K562 (cell line): ENCODE measurements around the gene ATP8B4. TPM values are rescaled to one million over a fixed set of nuclear protein-coding genes. Genes with fewer than 3 reads are reported as not detected.

Experiments
- ATAC-seq: fragments of 200-7000 bp; cut with Tn5 transposase; 3 replicates; pipeline ENCODE4 v1.9.1; 2020; ENCODE audit warnings: moderate library complexity
- BruUV-seq: library from RNA; stranded (reverse); fragments of 400-500 nt; replicated peaks from 2 replicates; lab custom pipeline; 2021; lab: Mats Ljungman, UMichigan
- CTCF ChIA-PET: fragments of 300-600 bp; formaldehyde crosslinking; extraction: SDS; loops from one replicate; lab custom pipeline; 2021; ENCODE audit warnings: low intra/inter-chr PET ratio; lab: Yijun Ruan, JAX
- POLR2A ChIA-PET: fragments of 300-600, 350-650 bp; sonication (Branson Sonifier 250); formaldehyde crosslinking; extraction: SDS; loops from one replicate; lab custom pipeline; 2021; ENCODE audit warnings: antibody characterized with exemption, inconsistent platforms; lab: Yijun Ruan, JAX
- DNase-seq, 4 experiments: peaks; one replicate each; pipeline versions ENCODE4 v3.0.0 to v3.0.0-alpha.2; 2011 to 2018; ENCODE audit warnings: low spot score in 3 of 4, mixed read lengths in 3 of 4; ENCODE audit errors: extremely low read depth in 1 of 4
- FAIRE-seq: peaks from 2 replicates; lab custom pipeline; 2011; peaks lifted over from hg19 to GRCh38; lab: Jason Lieb, UNC
- H2AFZ ChIP-seq: 2 replicates; pipeline ENCODE4 v1.6.0; 2011; ENCODE audit warnings: low read depth, low read length, control low read depth, inconsistent platforms
- H3K27ac ChIP-seq: fragments of 200-600 bp; 3 replicates; pipeline ENCODE4 v1.8.0; 2011; ENCODE audit warnings: low read depth, mild to moderate bottlenecking, control low read depth, inconsistent platforms, low read length, moderate library complexity, mixed read lengths; ENCODE audit errors: extremely low read depth
- H3K27me3 ChIP-seq, 2 experiments: fragments of 300-600 bp in 1 of 2; 2 replicates in 1 of 2; 3 replicates in 1 of 2; pipeline versions ENCODE4 v1.6.0 to v1.8.0; 2011; ENCODE audit warnings: inconsistent platforms in 2 of 2, low read length in 2 of 2, mild to moderate bottlenecking in 1 of 2, mixed read lengths in 1 of 2, moderate library complexity in 1 of 2; ENCODE audit not compliant: control insufficient read depth in 2 of 2, insufficient read depth in 2 of 2
- H3K36me3 ChIP-seq: fragments of 300-600 bp; 3 replicates; pipeline ENCODE4 v1.8.0; 2011; ENCODE audit warnings: mild to moderate bottlenecking, low read length, inconsistent platforms; ENCODE audit not compliant: control insufficient read depth, insufficient read depth
- H3K4me1 ChIP-seq, 2 experiments: fragments of 200-600 bp in 1 of 2; replicated peaks in 1 of 2; 2 replicates in 1 of 2; 3 replicates in 1 of 2; pipeline versions ENCODE4 v1.5.1 to v1.8.0; 2011; ENCODE audit warnings: inconsistent platforms in 2 of 2, low read length in 2 of 2, mild to moderate bottlenecking in 1 of 2, mixed read lengths in 1 of 2, moderate library complexity in 1 of 2; ENCODE audit not compliant: control insufficient read depth in 2 of 2, insufficient read depth in 2 of 2
- H3K4me2 ChIP-seq: 2 replicates; pipeline ENCODE4 v1.6.1; 2011; ENCODE audit warnings: low read length, control low read depth, inconsistent platforms, mixed read lengths; ENCODE audit not compliant: insufficient read depth
- H3K4me3 ChIP-seq: fragments of 200-600 bp; sonication (generic), shearing (Covaris generic); 2 replicates; pipeline ENCODE4 v1.5.1; 2016; ENCODE audit warnings: control low read depth, inconsistent platforms
- H3K79me2 ChIP-seq: fragments of 200-600 bp; 3 replicates; pipeline ENCODE4 v1.8.0; 2011; ENCODE audit warnings: low read length, inconsistent platforms; ENCODE audit not compliant: control insufficient read depth, insufficient read depth
- H3K9ac ChIP-seq, 2 experiments: 2 replicates each; pipeline versions ENCODE4 v1.6.0 to v1.6.1; 2011; ENCODE audit warnings: low read depth in 2 of 2, low read length in 2 of 2, control low read depth in 1 of 2, inconsistent platforms in 1 of 2, mild to moderate bottlenecking in 1 of 2, mixed read lengths in 1 of 2; ENCODE audit not compliant: insufficient read depth in 1 of 2
- H3K9me1 ChIP-seq: one replicate; pipeline ENCODE4 v1.6.0; 2011; ENCODE audit warnings: inconsistent platforms, mild to moderate bottlenecking, low read length, moderate library complexity; ENCODE audit not compliant: control insufficient read depth, insufficient read depth
- H3K9me3 ChIP-seq: replicated peaks from 2 replicates; pipeline ENCODE4 v1.5.1; 2011; ENCODE audit warnings: low read depth, low read length, inconsistent platforms; ENCODE audit not compliant: control insufficient read depth, insufficient read depth
- H4K20me1 ChIP-seq: replicated peaks from 2 replicates; pipeline ENCODE4 v1.6.1; 2011; ENCODE audit warnings: low read length, inconsistent platforms, mixed read lengths; ENCODE audit not compliant: control insufficient read depth, insufficient read depth
- CLOCK ChIP-seq: fragments of 250-450 bp; sonication (Bioruptor Pico); IDR thresholded peaks from 2 replicates; pipeline ENCODE4 v1.4.0; 2020; ENCODE audit warnings: mild to moderate bottlenecking, moderate library complexity, borderline replicate concordance
- RBM17 ChIP-seq: fragments of 200-400 bp; formaldehyde crosslinking; IDR thresholded peaks from 2 replicates; pipeline ENCODE4 v1.6.1; 2017; ENCODE audit warnings: low read depth, mild to moderate bottlenecking, low read length, borderline replicate concordance
- SRSF1 ChIP-seq: fragments of 200-400 bp; formaldehyde crosslinking; IDR thresholded peaks from 2 replicates; pipeline ENCODE4 v1.6.1; 2017; ENCODE audit warnings: mild to moderate bottlenecking, low read depth, low read length, moderate library complexity
- WGBS: fragments of 100-300 bp; shearing (Covaris generic); methylation state at CpG from one replicate; pipeline ENCODE4 v1.1.6; 2016; ENCODE audit warnings: low coverage, mixed read lengths; ENCODE audit not compliant: insufficient coverage; ENCODE audit errors: missing lambda C conversion rate; 5-methylcytosine and 5-hydroxymethylcytosine counted together
- in situ Hi-C: fragments of 300-500 bp; cut with MboI; formaldehyde crosslinking; loops from 4 replicates; pipeline ENCODE4 v1.15.0; 2018; ENCODE audit warnings: inconsistent platforms, mixed read lengths
- intact Hi-C: fragments of 100-400 bp; cut with micrococcal nuclease; formaldehyde crosslinking; loops from 2 replicates; pipeline ENCODE4 v1.14.2; 2022
- polyA plus RNA-seq, 8 experiments: library from polyadenylated mRNA; depleted of rRNA in 4 of 8; stranded (reverse) in 5 of 8; unstranded in 3 of 8; fragments of >200 nt; fragmentation: Nextera tagmentation in 2 of 8; fragmentation: Illumina TruSeq in 1 of 8; extraction: Ambion mirVana in 2 of 8; extraction: Trizol in 1 of 8; gene quantifications; 2 replicates each; pipeline versions ENCODE4 v1.2.1 to v1.2.3, GENCODE V29; 2011 to 2014; ENCODE audit warnings: inconsistent platforms in 1 of 8, missing spikeins in 1 of 8
- total RNA-seq, 7 experiments: library from RNA; depleted of rRNA in 6 of 7; stranded (reverse); fragments of >200 nt in 6 of 7; fragmentation: Illumina TruSeq in 2 of 7; extraction: Trizol in 2 of 7; gene quantifications; 2 replicates each; pipeline versions ENCODE4 v1.2.1 to v1.2.3, GENCODE V29; 2011 to 2021; ENCODE audit warnings: low replicate concordance in 1 of 7

Gene ATP8B4
- total and polyA plus RNA-seq, 9 of the 15 experiments (the other 6 are each of a cell fraction or from before 2014, with no cell fraction given) = 0.14 to 2.5 (median 0.44) TPM

- intact Hi-C loops = no loop called here
- TF ChIP-seq CLOCK (CRISPR knock-in tag) (no peak), SRSF1 (no peak)
- TF ChIP-seq, all 486 proteins: peak for 0
- FAIRE-seq = no peak
- Histone ChIP-seq H3K9me3 (no peaks in the 10 kb centered on the region), H3K9me1 (no peaks in the 10 kb centered on the region), H3K4me3 (no peak overlapping the region), H3K27me3 (no peaks in the 10 kb centered on the region), H3K4me1 (no peaks in the 10 kb centered on the region), H3K9ac (no peak overlapping the region), H3K79me2 (no peaks in the 10 kb centered on the region), H3K36me3 (no peaks in the 10 kb centered on the region), H3K4me2 (no peak overlapping the region), H3K27ac (no peak overlapping the region), H4K20me1 (no peaks in the 10 kb centered on the region), H2AFZ (no peak overlapping the region)
- CTCF ChIA-PET = no interaction called here
- in situ Hi-C loops = no loop called here
- DNase-seq = no peak
- no peak for ATAC-seq
- POLR2A ChIA-PET = no interaction called here
- no TSS peak for BruUV-seq
- WGBS = 0% methylated on average over 1 of the region's 1 CpG
Measured at GRCh38 chr15:50046159-50046558, 72.9 kb downstream of the ATP8B4 start.

- H2AFZ ChIP-seq = no peak overlapping the region
- DNase-seq (no peak), ATAC-seq (no peak), FAIRE-seq (no peak)
- ChIA-PET POLR2A (no interaction called here), CTCF (interaction anchor here (0.6 kb wide), 1 partner anchor 103 kb away, joined by 3 read pairs; no protein-coding TSS in a partner anchor)
- H3K79me2 ChIP-seq = no peaks in the 10 kb centered on the region
- in situ Hi-C loops (no loop called here), intact Hi-C loops (no loop called here)
- no peaks in the 10 kb centered on the region for H3K9me3 ChIP-seq
- no peak overlapping the region for H3K27ac ChIP-seq
- BruUV-seq = no TSS peak
- H3K4me2 ChIP-seq = no peak overlapping the region
- no peaks in the 10 kb centered on the region for H3K36me3 ChIP-seq
- H3K4me3 ChIP-seq = no peak overlapping the region
- no peaks in the 10 kb centered on the region for H3K4me1 ChIP-seq
- no peak overlapping the region for H3K9ac ChIP-seq
- no peaks in the 10 kb centered on the region for H3K27me3 ChIP-seq
- no peaks in the 10 kb centered on the region for H4K20me1 ChIP-seq
- 7% methylated on average over 1 of the region's 2 CpGs for WGBS
- no peaks in the 10 kb centered on the region for H3K9me1 ChIP-seq
- TF ChIP-seq RBM17 = no peak
Measured at GRCh38 chr15:50044904-50045303, 74.1 kb downstream of the ATP8B4 start.
